Subcutaneous adipose tissue (tissue), 4 donors: Measurements from ENCODE around the gene CLRN2. TPM values are rescaled to one million over a fixed set of nuclear protein-coding genes. Genes with fewer than 3 reads are reported as not detected.

ENCODE experiments used
- CTCF ChIP-seq: fragments of 450-650 bp; IDR thresholded peaks from one replicate; pipeline ENCODE4 v1.5.1; 2016; ENCODE audit warnings: low read depth, mild to moderate bottlenecking, control low read depth, antibody characterized with exemption, moderate library complexity
- total RNA-seq, 4 donors: library from RNA; depleted of rRNA; stranded (reverse); fragments of >200 nt; gene quantifications; one replicate each; pipeline ENCODE4 v1.1.0, GENCODE V29; 2016

Gene CLRN2
- total RNA-seq, 4 donors from 2014 or later, result not detected

- no peak for TF ChIP-seq CTCF
Observed at GRCh38 chr4:17515445-17516407, 761 bp downstream of the CLRN2 start.

GRCh38 chr4:17516980-17517379, 2.0 kb downstream of the CLRN2 start:
- no peak for TF ChIP-seq CTCF

- TF ChIP-seq CTCF, result no peak
Observed at GRCh38 chr4:17517664-17518063, 2.7 kb downstream of the CLRN2 start.

- TF ChIP-seq CTCF, result no peak
Observed at GRCh38 chr4:17521595-17521994, 6.6 kb downstream of the CLRN2 start.

- TF ChIP-seq CTCF, result no peak
Observed at GRCh38 chr4:17523662-17524061, 8.7 kb downstream of the CLRN2 start.

GRCh38 chr4:17526695-17527477, 11.9 kb downstream of the CLRN2 start:
- no peak for TF ChIP-seq CTCF

GRCh38 chr4:17528551-17529165, 13.7 kb downstream of the CLRN2 start:
- no peak for TF ChIP-seq CTCF
